ENCODE data around the gene ADPRHL1.

DNA sequence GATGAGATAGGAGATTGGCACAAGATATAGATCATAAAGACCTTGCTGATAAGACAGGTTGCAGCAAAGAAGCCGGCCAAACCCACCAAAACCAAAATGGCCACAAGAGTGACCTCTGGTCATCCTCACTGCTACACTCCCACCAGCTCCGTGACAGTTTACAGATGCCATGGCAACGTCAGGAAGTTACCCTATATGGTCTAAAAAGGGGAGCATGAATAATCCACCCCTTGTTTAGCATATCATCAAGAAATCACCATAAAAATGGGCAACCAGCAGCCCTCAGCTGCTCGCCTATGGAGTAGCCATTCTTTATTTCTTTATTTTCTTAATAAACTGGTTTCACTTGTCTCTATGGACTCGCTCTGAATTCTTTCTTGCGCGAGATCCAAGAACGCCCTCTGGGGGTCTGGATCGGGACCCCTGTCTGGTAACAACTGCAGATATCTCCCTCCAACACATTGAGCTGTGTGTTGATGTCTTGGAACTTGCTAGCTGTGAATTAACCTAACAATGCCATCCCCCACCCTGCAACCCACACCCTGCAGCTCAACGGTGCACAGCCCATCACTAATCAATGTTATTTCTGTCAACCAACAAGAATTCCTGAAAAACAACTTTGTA lies 62.3 kb downstream of the ADPRHL1 start:
- TF ChIP-seq, protein P1, sequence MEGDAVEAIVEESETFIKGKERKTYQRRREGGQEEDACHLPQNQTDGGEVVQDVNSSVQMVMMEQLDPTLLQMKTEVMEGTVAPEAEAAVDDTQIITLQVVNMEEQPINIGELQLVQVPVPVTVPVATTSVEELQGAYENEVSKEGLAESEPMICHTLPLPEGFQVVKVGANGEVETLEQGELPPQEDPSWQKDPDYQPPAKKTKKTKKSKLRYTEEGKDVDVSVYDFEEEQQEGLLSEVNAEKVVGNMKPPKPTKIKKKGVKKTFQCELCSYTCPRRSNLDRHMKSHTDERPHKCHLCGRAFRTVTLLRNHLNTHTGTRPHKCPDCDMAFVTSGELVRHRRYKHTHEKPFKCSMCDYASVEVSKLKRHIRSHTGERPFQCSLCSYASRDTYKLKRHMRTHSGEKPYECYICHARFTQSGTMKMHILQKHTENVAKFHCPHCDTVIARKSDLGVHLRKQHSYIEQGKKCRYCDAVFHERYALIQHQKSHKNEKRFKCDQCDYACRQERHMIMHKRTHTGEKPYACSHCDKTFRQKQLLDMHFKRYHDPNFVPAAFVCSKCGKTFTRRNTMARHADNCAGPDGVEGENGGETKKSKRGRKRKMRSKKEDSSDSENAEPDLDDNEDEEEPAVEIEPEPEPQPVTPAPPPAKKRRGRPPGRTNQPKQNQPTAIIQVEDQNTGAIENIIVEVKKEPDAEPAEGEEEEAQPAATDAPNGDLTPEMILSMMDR (IDR thresholded peaks at IDR 0.05; ENCODE audit: insufficient read depth, low read depth, low read length) = no peak
- TF ChIP-seq EZH2 (IDR thresholded peaks at IDR 0.05; ENCODE audit: insufficient read depth, low read length) = no peak
